Heart left ventricle (tissue), 13 donors: ENCODE data around the gene PYGL.
"Not testable (repeated sequence)": the region's sequence is repeated elsewhere in the genome, so short reads cannot be mapped to it uniquely, and the experiment has no call there.

Experiments used
- POLR2A ChIP-seq, 2 donors: fragments of 450-650 bp; IDR thresholded peaks; one replicate each; pipeline ENCODE4 v1.6.1; 2017; ENCODE audit warnings: antibody characterized with exemption in 2 of 2, mild to moderate bottlenecking in 2 of 2, moderate library complexity in 2 of 2
- TF ChIP-seq, protein P1 (sequence below), 12 donors: fragments of 200-600 bp; sonication (generic) in 4 of 12; IDR thresholded peaks; one replicate each; pipeline versions ENCODE4 v1.5.0 to v1.8.0; 2018 to 2022; ENCODE audit warnings: antibody characterized with exemption in 12 of 12, mild to moderate bottlenecking in 5 of 12
- donor health status: ischemic (EF 13 %, LVEDD 7.1; RV severe dilation, severe dysfunction).
- donor health status: DM: no; HTN: yes; CAD: no.
- donor health status: DM: no; HTN: no; CAD: no.
- donor health status: ischemic (EF 25% LVEDD 6.9; RV normal size, moderate dysfunction).
- donor health status: ischemic (EF 25% LVEDD 5.7; RV mildly dilated, moderate dysfunction).
- donor health status: ischemic (EF 35%, LVEDD 5.7; RV mildly dilated, moderate dysfunction).
- donor health status: nonischemic (EF 11% LVEDD 7.7; RV severe dilation, severe dysfunction).
- donor health status: DM: yes; HTN: yes; CAD: no.
- donor health status: PGD.
- donor health status: ischemic (EF 29% LVEDD 5.4; RV normal size, mild dysfunction).
- donor health status: nonischemic (EF 23%, LVEDD 6.1; RV moderate dilation, normal function).

DNA sequence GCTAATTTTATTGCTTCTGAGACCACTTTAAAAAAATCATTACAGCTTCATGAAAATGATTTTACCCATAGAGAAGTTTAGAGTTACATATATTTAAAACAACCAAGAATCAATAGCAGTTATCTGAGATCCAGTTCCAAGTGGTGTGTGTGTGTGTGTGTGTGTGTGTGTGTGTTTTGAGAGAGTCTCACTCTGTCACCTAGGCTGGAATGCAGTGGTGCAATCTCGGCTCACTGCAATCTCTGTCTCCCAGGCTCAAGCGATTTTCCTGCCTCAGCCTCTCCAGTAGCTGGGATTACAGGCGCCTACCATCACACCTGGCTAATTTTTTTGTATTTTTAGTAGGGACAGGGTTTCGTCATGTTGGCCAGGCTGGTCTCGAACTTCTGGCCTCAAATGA lies 24.8 kb downstream of the PYGL start:
- TF ChIP-seq, protein P1, sequence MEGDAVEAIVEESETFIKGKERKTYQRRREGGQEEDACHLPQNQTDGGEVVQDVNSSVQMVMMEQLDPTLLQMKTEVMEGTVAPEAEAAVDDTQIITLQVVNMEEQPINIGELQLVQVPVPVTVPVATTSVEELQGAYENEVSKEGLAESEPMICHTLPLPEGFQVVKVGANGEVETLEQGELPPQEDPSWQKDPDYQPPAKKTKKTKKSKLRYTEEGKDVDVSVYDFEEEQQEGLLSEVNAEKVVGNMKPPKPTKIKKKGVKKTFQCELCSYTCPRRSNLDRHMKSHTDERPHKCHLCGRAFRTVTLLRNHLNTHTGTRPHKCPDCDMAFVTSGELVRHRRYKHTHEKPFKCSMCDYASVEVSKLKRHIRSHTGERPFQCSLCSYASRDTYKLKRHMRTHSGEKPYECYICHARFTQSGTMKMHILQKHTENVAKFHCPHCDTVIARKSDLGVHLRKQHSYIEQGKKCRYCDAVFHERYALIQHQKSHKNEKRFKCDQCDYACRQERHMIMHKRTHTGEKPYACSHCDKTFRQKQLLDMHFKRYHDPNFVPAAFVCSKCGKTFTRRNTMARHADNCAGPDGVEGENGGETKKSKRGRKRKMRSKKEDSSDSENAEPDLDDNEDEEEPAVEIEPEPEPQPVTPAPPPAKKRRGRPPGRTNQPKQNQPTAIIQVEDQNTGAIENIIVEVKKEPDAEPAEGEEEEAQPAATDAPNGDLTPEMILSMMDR (IDR thresholded peaks at IDR 0.05), result not testable (repeated sequence)
- TF ChIP-seq POLR2A (IDR thresholded peaks at IDR 0.05), result not testable (repeated sequence)
